ENCODE results near the gene WDR6. TPM values are rescaled to one million over a fixed set of nuclear protein-coding genes. Genes with fewer than 3 reads are reported as not detected.
A peak's percentile ranks its signal among the peaks of the same experiment; 100 is the strongest.

The WDR6 gene
- total and polyA plus RNA-seq, 9 of the 15 experiments (the other 6 are each of a cell fraction or from before 2014, with no cell fraction given) = 8.9 to 90.6 (median 44.7) TPM

GRCh38 chr3:49007068-49007770, at the start of gene WDR6 (continued):
- 0 out of 2 replicates have a peak, but pooled peaks have one; percentile 10 for TF ChIP-seq RREB1 (CRISPR knock-in tag; IDR thresholded peaks at IDR 0.05)
- peak; percentile 88 for TF ChIP-seq PHF8 (IDR thresholded peaks at IDR 0.05; ENCODE audit: borderline replicate concordance, low read length)
- TF ChIP-seq RBM22 (IDR thresholded peaks at IDR 0.05; ENCODE audit: low read depth, low read length, poor library complexity, severe bottlenecking) = peak; percentile 72
- peak; percentile 74 for TF ChIP-seq ARID2 (IDR thresholded peaks at IDR 0.05)
- peak; percentile 16; the same call in 1 of the 2 replicates for TF ChIP-seq HNRNPL (IDR thresholded peaks at IDR 0.05; ENCODE audit: low read depth, low read length)
- TF ChIP-seq ZNF124 (CRISPR knock-in tag; IDR thresholded peaks at IDR 0.05) = no peak
- peak; percentile 85 for TF ChIP-seq ZFX (CRISPR knock-in tag; IDR thresholded peaks at IDR 0.05)
- TF ChIP-seq ZNF77 (CRISPR knock-in tag; IDR thresholded peaks at IDR 0.05) = no peak
- peak; percentile 86; the same call in 1 of the 2 replicates for TF ChIP-seq SAFB (IDR thresholded peaks at IDR 0.05; ENCODE audit: borderline replicate concordance, low read depth, low read length)
- TF ChIP-seq SIX5 (IDR thresholded peaks at IDR 0.05; ENCODE audit: borderline replicate concordance in 1 of 2, insufficient read depth in 1 of 2, low read depth in 1 of 2, low read length in 2 of 2) = no peak
- TF ChIP-seq TOE1 (IDR thresholded peaks at IDR 0.05; ENCODE audit: borderline replicate concordance) = peak; percentile 81; the same call in 1 of the 2 replicates
- TF ChIP-seq TOE1 (CRISPR knock-in tag; IDR thresholded peaks at IDR 0.05; ENCODE audit: borderline replicate concordance, low read depth) = no peak
- no peak for TF ChIP-seq ZBTB43 (CRISPR knock-in tag; IDR thresholded peaks at IDR 0.05)
- TF ChIP-seq POLR2B (IDR thresholded peaks at IDR 0.05; ENCODE audit: low read depth, partially characterized antibody) = peak; percentile 71
- 0 out of 2 replicates have a peak, but pooled peaks have one; percentile 16 for TF ChIP-seq NCOR1 (IDR thresholded peaks at IDR 0.05)
- TF ChIP-seq PRPF4 (IDR thresholded peaks at IDR 0.05; ENCODE audit: insufficient read depth, low read depth, low read length, poor library complexity, severe bottlenecking) = peak; percentile 2
- peak; percentile 81 for TF ChIP-seq SP1 (CRISPR knock-in tag; IDR thresholded peaks at IDR 0.05)
- TF ChIP-seq, protein P1, sequence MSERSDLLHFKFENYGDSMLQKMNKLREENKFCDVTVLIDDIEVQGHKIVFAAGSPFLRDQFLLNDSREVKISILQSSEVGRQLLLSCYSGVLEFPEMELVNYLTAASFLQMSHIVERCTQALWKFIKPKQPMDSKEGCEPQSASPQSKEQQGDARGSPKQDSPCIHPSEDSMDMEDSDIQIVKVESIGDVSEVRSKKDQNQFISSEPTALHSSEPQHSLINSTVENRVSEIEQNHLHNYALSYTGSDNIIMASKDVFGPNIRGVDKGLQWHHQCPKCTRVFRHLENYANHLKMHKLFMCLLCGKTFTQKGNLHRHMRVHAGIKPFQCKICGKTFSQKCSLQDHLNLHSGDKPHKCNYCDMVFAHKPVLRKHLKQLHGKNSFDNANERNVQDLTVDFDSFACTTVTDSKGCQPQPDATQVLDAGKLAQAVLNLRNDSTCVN (CRISPR knock-in tag; IDR thresholded peaks at IDR 0.05) = 0 out of 2 replicates have a peak, but pooled peaks have one; percentile 31
- 0 out of 2 replicates have a peak, but pooled peaks have one; percentile 63 for TF ChIP-seq ERF (CRISPR knock-in tag; IDR thresholded peaks at IDR 0.05)
